ENCODE data around the gene CYFIP2.

CYFIP2 gene

GRCh38 chr5:157372472-157372822, 106.5 kb downstream of the CYFIP2 start:
- ChIA-PET POLR2A (no interaction called here), CTCF (interaction anchor here (0.6 to 2.9 kb wide), 3 partner anchors 17 to 542 kb away, joined by 3 to 15 read pairs (median 3); no protein-coding TSS in a partner anchor)
- Histone ChIP-seq H3K4me3 (ENCODE audit: low read depth, low read length) (no peak overlapping the region), H3K4me1 (ENCODE audit: control insufficient read depth, insufficient read depth, low read length) (no peaks in the 10 kb centered on the region), H3K9me3 (ENCODE audit: control insufficient read depth, insufficient read depth, low read depth, low read length) (no peaks in the 10 kb centered on the region), H3K27ac (ENCODE audit: extremely low read depth, low read depth, low read length) (no peak overlapping the region), H3K36me3 (ENCODE audit: control insufficient read depth in 2 of 2, insufficient read depth in 1 of 2, low read length in 2 of 2) (peaks cover 12 to 78% of the 10 kb centered on the region in 2 experiments)
- TF ChIP-seq SP7 (tag by site-specific recombination; IDR thresholded peaks at IDR 0.05) = no peak
- no peak for TF ChIP-seq ZBTB26 (tag by site-specific recombination; optimal IDR thresholded peaks at IDR 0.05)
- TF ChIP-seq ZXDB (tag by site-specific recombination; IDR thresholded peaks at IDR 0.05) = no peak
- TF ChIP-seq ZNF274 (IDR thresholded peaks at IDR 0.05; ENCODE audit: low read length) = no peak
- TF ChIP-seq ZNF274 (tag by site-specific recombination; IDR thresholded peaks at IDR 0.05; ENCODE audit: borderline replicate concordance) = no peak
- no peak for TF ChIP-seq ZNF2 (tag by site-specific recombination; IDR thresholded peaks at IDR 0.05)
- TF ChIP-seq ZNF704 (tag by site-specific recombination; IDR thresholded peaks at IDR 0.05) = no peak
- no peak for TF ChIP-seq ZNF600 (tag by site-specific recombination; IDR thresholded peaks at IDR 0.05)
- no peak for TF ChIP-seq ZFHX2 (tag by site-specific recombination; conservative IDR thresholded peaks at IDR 0.05)
- no peak for TF ChIP-seq ZNF548 (tag by site-specific recombination; IDR thresholded peaks at IDR 0.05)
- no peak for TF ChIP-seq PRDM10 (tag by site-specific recombination; IDR thresholded peaks at IDR 0.05)
- TF ChIP-seq YY2 (tag by site-specific recombination; IDR thresholded peaks at IDR 0.05) = no peak
- no peak for TF ChIP-seq ZNF362 (tag by site-specific recombination; IDR thresholded peaks at IDR 0.05)

- Histone ChIP-seq H3K36me3 (ENCODE audit: control insufficient read depth in 2 of 2, insufficient read depth in 1 of 2, low read length in 2 of 2) (peaks cover 9 to 80% of the 10 kb centered on the region in 2 experiments), H3K27ac (ENCODE audit: extremely low read depth, low read depth, low read length) (no peak overlapping the region), H3K4me3 (ENCODE audit: low read depth, low read length) (no peak overlapping the region), H3K9me3 (ENCODE audit: control insufficient read depth, insufficient read depth, low read depth, low read length) (no peaks in the 10 kb centered on the region), H3K4me1 (ENCODE audit: control insufficient read depth, insufficient read depth, low read length) (no peaks in the 10 kb centered on the region)
- TF ChIP-seq SCRT2 (tag by site-specific recombination; IDR thresholded peaks at IDR 0.05) (no peak), ZNF404 (tag by site-specific recombination; IDR thresholded peaks at IDR 0.05) (no peak), ZNF155 (tag by site-specific recombination; IDR thresholded peaks at IDR 0.05) (no peak), ZNF837 (tag by site-specific recombination; IDR thresholded peaks at IDR 0.05) (no peak), ZNF645 (tag by site-specific recombination; IDR thresholded peaks at IDR 0.05) (no peak), ZSCAN4 (tag by site-specific recombination; IDR thresholded peaks at IDR 0.05) (no peak), ZNF626 (tag by site-specific recombination; IDR thresholded peaks at IDR 0.05) (no peak)
- ChIA-PET CTCF (interaction anchor here (0.6 to 2.1 kb wide), 5 partner anchors 10 to 794 kb away, joined by 3 to 10 read pairs (median 3); no protein-coding TSS in a partner anchor), POLR2A (no interaction called here)
Measured at GRCh38 chr5:157378509-157378908, 112.6 kb downstream of the CYFIP2 start.
